Right forelimb (tissue), 1 donor: ENCODE results near the gene SLC9A8.

ENCODE experiments used
- DNase-seq: peaks from one replicate; pipeline ENCODE4 v3.0.0-alpha.2; 2018

Gene SLC9A8

GRCh38 chr20:49814057-49814694 lies 1.5 kb downstream of the SLC9A8 start:
- DNase-seq = no peak

GRCh38 chr20:49818816-49819215 lies 6.2 kb downstream of the SLC9A8 start:
- no peak for DNase-seq

- no peak for DNase-seq
Measured at GRCh38 chr20:49819702-49820101, 7.1 kb downstream of the SLC9A8 start.

- DNase-seq = no peak
Measured at GRCh38 chr20:49821381-49821780, 8.8 kb downstream of the SLC9A8 start.

- no peak for DNase-seq
Measured at GRCh38 chr20:49821870-49822331, 9.3 kb downstream of the SLC9A8 start.

- DNase-seq = no peak
Measured at GRCh38 chr20:49823152-49823847, 10.7 kb downstream of the SLC9A8 start.

GRCh38 chr20:49824206-49824605 lies 11.6 kb downstream of the SLC9A8 start:
- no peak for DNase-seq

- DNase-seq = no peak
Measured at GRCh38 chr20:49825521-49826033, 12.9 kb downstream of the SLC9A8 start.

GRCh38 chr20:49831022-49831769 lies 18.6 kb downstream of the SLC9A8 start:
- no peak for DNase-seq

GRCh38 chr20:49831770-49832631 lies 19.4 kb downstream of the SLC9A8 start:
- no peak for DNase-seq

- DNase-seq = no peak
Measured at GRCh38 chr20:49832632-49833327, 20.2 kb downstream of the SLC9A8 start.

- DNase-seq = no peak
Measured at GRCh38 chr20:49833483-49833882, 20.9 kb downstream of the SLC9A8 start.

- DNase-seq = no peak
Measured at GRCh38 chr20:49835031-49835430, 22.4 kb downstream of the SLC9A8 start.

- no peak for DNase-seq
Measured at GRCh38 chr20:49838546-49838945, 25.9 kb downstream of the SLC9A8 start.

GRCh38 chr20:49843139-49843538 lies 30.5 kb downstream of the SLC9A8 start:
- no peak for DNase-seq

GRCh38 chr20:49843770-49844380 lies 31.2 kb downstream of the SLC9A8 start:
- DNase-seq = no peak

GRCh38 chr20:49845060-49845459 lies 32.4 kb downstream of the SLC9A8 start:
- no peak for DNase-seq

- no peak for DNase-seq
Measured at GRCh38 chr20:49846206-49846807, 33.7 kb downstream of the SLC9A8 start.

GRCh38 chr20:49850463-49851230 lies 38.0 kb downstream of the SLC9A8 start:
- no peak for DNase-seq

GRCh38 chr20:49851231-49851705 lies 38.6 kb downstream of the SLC9A8 start:
- no peak for DNase-seq
